ENCODE data around the gene TTC8.
"Not testable (repeated sequence)": the region's sequence is repeated elsewhere in the genome, so short reads cannot be mapped to it uniquely, and the experiment has no call there.

The TTC8 gene

DNA sequence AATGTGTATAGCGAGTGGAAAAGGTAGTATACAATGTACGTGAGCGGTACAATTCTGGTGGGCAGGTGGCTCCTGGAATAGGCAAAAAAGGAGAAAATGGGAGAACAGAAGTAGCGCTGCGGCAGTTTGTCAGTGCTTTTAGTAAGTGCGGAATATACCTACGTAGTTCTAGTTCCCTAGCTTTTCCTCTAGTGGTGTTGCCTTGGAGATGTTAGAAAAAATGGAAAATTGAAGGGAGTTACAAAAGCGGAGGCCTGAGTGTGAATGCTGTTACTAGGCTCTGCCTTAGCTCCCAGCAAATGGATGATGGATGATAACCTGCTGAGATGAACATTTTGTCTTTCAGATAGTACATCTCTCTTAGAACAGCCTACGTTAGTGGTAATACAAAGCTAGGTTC lies 1.1 kb downstream of the TTC8 start:
- no peak for DNase-seq

DNA sequence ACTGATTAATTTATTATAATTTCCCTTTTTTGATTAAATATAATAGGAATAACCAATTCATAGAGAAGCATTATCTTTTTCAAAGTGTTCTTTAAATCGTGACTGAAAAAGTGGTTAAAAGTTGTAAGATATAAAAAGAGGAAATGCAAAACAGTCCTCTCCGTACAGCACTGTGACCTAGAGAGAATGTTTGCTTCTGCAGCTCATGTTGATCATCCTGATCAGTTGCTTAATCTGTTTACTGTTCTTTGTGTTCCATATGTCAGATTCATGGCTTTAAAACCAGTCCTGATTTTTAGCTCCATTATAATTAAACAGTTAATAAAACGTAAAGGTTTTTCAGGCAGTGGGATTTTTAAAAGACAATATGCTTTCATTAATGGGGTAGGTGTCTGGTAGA lies 4.7 kb downstream of the TTC8 start:
- no peak for DNase-seq

- no peak for DNase-seq
These were observed 5.3 kb downstream of the TTC8 start for GRCh38 chr14:88829685-88830302.

DNA sequence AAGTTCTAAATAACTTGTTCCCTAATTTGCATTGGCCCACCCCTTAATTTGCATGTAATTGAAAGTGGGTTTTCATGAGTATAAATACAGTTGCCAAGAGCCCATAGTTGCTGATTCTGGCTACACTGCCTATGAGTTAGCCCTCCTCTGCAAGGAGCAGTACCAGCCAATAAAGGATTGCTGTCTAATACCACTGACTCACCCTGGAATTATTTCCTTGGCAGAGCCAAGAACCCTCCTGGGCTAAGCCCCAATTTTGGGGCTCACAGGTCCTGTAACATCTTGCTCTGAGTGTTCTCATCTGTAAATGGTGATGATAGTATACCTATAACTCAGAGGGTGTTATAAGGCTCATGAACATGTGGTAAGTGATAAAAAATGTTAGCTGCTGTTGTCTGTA lies 6.8 kb downstream of the TTC8 start:
- no peak for DNase-seq

DNA sequence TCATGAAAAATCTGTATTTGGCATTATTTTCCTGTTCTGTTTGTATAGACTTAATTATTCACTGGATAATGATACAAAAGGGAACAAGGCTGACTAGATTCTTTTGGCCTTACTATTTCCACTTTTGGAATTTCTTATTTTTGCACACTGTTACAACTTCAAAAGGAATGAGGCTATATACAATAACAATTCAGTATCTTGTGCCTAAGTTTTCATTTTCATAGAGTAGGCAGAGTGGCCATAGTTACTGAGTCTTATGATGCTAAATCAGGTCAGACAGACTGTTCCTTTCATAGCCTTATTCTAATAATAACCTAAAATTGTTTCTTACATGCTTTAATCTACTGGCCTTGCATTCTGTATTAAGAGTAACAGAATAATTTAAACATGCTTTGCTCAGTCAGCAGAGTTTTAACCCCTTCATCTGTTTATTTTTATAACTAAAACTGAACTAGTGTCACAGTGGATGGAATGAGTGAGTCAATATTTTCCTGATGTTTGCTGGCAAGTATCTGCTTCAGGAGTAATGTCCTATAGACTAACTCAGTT lies 10.5 kb downstream of the TTC8 start:
- DNase-seq, result no peak

- no peak for DNase-seq
These were observed 11.2 kb downstream of the TTC8 start for GRCh38 chr14:88835661-88836060.

GRCh38 chr14:88837495-88837894 lies 13.0 kb downstream of the TTC8 start:
- DNase-seq, result no peak

DNA sequence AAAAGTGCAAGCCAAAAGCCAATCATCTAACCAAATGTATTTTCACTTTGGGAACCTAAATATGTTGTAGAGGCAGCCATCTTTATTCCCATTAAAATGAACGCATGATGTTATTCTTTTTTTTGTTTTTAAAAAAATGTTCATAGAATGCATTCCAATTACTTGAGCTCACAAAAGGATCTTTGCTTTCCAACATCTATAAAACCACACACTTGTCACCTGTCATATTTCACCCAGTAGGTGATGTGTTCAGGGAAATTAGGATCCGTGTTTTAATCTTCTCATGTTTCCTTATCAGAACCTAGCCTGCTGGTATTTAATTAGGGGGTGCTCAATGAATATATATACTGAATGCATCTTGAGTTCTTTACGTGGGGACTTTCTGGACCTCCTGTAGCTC lies 13.6 kb downstream of the TTC8 start:
- no peak for DNase-seq

DNA sequence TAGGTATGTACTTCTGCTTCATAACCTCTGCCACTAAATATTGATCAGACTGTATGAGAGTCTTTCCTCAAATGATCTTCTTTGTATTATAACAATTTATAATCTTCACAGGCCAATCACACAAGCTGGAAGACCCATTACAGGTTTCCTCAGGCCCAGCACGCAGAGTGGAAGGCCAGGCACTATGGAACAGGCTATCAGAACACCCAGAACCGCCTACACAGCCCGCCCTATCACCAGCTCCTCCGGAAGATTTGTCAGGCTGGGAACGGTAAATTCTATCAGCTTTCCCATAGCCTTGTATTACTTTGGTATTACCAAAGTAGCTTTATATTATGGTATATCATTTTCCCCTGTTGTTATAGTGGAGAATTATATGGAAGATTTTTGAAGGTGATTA lies 16.5 kb downstream of the TTC8 start:
- DNase-seq, result no peak

GRCh38 chr14:88841741-88842140 lies 17.3 kb downstream of the TTC8 start:
- DNase-seq, result no peak

DNA sequence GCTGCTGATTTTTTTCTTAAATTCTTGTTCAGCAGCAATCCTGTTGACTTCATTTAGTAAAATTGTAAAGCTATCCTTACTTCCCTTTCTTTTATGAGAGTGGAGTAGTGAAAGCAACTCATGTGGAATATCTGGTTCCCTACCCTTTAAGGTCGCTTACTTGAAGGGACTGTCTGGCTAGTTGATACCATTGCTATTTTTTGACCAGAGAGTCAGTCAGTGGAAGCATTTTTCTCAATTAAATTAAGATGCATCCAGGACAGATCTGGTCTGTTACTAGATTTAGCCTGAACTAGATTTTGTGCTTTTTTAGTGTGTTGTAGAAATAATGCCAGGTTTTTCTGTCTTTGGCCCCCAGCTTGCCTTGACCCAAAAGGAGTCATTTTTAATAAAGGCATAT lies 18.0 kb downstream of the TTC8 start:
- no peak for DNase-seq

DNA sequence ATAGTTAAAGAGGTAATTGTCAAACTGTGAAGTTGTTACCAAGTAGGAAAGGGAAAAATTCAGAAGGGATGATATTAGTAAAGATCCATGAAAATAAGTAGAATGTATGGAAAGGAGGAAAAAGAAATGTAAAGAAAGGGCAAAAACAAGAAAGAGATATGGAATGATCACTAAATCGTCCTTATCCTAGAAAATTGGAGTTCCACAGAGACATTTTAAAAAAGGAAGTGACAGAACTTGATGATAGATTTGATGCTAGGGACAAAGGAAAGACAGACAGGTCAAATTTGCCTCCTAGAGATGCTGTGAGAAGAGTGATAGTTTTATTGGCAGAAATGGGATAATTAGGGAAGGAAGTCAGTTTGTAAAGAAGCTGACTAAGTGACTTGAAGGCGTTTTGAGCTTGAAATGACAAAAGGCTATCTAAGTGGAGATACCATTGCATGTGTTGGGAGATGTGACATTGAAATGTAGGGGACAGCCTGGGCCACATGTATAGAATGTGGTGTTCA lies 20.6 kb downstream of the TTC8 start:
- DNase-seq, result no peak

- no peak for DNase-seq
These were observed 24.1 kb downstream of the TTC8 start for GRCh38 chr14:88848571-88848970.

DNA sequence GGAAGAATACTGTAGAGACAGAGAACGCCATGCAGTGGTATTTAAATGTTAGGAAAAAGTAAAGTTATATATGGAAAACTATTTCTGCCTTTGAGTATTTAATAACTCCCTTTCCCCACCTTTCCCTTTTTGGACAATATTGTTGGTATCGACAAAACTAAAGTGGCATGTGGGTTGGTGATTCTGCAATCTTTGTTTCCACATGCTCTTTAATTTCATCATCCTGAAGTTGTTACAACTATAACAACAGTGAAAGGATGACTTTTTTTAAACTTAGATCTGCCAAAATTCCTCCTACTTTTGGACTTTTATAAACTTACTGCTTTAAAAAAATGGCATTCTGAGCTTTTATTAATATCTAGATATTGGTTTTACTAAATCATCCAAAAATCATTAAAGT lies 25.3 kb downstream of the TTC8 start:
- DNase-seq, result no peak

DNA sequence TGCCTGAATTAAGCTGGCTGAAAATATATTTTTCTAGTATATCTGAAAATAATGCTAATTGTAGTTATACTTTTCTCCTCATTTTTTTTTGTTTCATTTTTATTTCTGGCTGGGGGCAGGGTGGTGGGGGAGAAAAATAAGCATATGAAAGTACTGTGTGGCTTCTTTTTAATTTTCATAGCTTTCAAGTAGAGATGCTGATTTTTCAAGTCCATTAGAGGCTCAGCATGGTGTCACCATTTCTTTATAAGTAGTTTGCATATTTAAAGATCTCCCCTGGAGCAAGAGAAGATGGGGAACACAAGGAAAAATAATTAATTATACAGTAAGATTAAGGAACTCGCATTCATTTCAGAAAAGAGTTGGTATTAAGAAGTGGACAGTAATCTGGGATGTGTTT lies 27.1 kb downstream of the TTC8 start:
- DNase-seq, result no peak

DNA sequence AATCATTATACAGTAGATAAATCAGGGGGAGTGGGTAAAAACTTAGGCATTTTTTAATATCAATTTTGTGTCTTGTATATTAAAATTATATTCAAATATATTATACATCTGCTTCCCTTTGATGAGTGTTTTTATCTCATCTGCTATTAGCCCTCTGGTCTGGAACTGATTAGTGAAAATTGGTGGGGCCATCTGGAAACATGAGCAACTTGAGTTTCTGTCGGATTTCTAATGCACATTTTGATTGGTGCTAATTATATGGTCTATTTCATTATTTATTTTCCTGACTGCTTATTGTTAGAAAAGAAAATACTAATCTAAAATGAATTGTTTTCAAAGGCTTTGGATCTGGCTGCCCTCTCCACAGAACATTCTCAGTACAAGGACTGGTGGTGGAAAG lies 28.2 kb downstream of the TTC8 start:
- DNase-seq, result no peak

- DNase-seq, result no peak
These were observed 28.7 kb downstream of the TTC8 start for GRCh38 chr14:88853129-88853528.

DNA sequence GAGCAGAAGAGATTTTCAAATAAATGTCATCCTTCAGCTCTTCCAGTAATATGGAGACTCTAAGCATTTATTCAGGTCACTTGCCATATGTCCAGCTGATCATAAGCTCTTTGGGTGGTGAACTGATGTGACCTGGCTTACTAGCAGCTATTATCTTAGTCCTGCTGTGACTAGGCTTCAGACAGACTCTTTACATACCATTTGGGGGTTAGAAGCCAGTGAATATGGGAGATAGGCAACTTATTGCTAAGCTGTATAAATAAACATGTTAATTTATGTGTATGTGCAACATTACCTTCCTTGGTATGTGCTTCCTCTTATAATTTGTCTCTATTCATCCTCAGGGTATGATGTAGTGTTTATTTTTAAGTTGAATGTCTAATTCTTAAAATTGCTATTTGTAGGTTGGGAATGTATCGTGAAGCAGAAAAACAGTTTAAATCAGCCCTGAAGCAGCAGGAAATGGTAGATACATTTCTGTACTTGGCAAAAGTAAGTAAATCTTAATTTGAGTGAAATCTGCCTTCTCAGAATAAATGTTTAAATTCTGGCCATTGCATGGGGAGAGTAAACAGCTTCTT lies 32.4 kb downstream of the TTC8 start:
- DNase-seq, result no peak

- DNase-seq, result not testable (repeated sequence)
These were observed 33.4 kb downstream of the TTC8 start for GRCh38 chr14:88857861-88858260.

- DNase-seq, result not testable (repeated sequence)
These were observed 34.7 kb downstream of the TTC8 start for GRCh38 chr14:88859118-88859517.

DNA sequence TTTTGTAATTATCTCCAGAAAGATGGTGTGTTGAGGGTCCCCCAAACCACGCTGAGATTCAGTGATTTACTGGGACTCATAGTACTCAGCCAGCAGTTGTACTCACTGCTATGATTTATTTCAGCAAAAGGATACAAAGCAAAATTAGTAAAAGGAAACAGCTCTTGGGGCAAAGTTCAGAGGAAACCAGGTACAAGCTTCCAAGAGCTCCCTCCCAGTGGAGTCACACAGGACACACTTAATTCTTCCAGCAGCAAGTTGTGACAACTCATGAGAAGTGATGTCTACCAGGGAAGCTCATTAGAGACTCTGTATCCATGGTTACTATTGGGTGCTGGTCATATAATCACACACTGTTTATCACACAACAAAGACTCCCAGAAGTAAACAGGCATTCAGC lies 38.7 kb downstream of the TTC8 start:
- DNase-seq, result no peak

- DNase-seq, result no peak
These were observed 39.7 kb downstream of the TTC8 start for GRCh38 chr14:88864198-88864597.

DNA sequence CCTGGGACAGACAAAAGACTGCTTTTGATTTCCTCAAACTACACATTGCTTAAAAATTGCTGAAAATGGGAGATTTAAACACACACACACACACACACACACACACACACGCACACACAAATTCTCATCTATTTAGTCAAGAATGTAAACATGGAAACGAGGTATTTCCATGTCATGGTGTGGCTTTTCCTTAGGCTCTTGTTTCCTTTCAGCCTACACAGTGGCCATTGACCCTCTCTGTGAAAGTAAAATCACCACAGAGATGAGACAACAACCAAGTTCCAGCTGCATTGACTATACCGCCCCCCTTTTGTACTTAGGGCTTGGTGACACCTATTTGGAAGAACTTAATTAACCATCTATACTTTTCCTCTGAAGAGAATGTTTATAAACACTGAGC lies 41.9 kb downstream of the TTC8 start:
- no peak for DNase-seq

DNA sequence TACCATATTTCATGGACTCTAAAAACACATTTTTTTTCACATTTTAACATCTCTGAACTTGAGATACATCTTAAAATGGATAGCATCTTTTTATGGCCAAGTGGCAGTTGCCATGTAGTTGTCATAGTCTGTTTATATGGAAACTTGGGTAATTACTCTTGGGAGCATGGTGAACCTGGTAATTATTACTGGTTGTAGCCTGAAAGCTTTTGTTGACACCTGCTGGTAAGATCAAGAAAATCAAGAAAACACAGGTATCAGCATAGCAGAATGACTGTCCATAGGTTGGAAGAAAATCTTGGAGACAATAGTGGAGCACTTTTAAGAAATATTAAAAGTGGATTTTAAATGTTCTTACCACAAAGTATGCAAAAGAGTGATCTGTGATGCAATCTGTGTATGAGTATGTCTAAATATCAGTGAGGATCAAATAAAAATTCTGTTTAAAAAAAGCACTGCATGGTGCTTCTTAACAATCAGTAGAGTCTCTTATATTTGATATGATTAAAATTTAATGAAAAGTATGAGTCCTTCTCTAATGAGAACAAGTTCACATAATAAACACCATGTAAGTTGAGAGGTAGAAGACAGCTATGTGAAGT lies 44.2 kb downstream of the TTC8 start:
- DNase-seq, result no peak

Measured in midbrain (tissue), 1 donor.